ENCODE measurements around the gene HSPG2.
A peak's percentile ranks its signal among the peaks of the same experiment; 100 is the strongest.

The HSPG2 gene

DNA sequence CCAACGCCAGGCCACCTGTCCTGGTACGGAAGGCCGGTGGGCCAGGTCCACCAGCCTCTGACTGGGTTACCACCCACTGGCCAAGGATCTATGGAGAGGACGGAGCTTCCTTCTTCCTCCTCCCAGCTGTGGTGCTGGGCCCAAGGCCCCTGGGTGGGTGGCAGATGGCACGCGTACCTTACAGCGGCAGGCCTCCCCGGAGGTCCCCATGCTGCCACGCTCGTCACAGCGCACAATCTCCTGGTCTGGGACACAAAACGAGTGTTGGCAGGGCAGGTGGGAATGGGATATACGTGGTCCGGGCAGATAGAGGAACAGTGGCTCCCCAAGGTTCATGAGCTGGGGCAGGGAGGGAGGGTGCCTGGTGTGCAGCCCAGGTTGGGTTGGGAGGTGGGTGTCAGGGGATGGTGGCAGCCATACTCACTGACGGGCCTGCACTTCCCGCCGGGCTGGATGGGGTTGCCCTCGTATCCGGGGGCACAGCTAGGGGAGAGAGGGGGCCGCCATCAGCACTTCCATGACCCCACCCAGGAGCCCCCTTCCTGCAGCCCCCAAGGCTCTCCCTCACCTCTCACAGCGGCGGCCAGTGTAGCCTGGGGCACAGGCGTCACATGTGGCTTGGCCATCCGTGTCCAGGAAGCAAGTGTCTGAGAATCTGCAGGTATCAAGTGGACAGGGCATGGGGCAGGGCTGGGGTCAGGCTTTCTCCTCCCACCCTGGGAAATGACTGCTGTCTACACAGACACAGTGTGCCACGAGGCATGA is 58.9 kb downstream of the HSPG2 start:
- DNase-seq = no peak

GRCh38 chr1:21876267-21876666 is 60.8 kb downstream of the HSPG2 start:
- DNase-seq = no peak

DNA sequence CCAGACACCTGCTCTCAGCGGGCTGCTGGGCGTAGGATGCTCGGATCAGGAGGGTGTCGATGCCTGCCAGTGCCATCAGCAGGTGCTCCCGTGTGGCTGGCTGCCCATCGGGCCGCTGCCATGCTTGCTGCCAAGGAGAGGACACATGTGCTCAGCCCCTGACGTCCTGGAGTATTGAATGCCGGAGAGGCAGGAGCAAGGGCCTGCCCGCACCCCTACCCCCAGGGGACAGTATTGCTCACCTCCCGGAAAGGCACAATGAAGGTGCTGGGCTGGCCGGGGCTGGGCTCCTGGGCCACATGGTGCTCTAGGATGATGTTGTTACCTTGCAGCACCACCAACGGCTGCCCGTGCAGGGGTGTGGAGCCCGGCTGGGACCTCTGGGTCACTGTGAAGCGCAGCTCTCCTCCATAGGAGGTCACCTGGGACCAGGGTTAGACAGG is 61.5 kb downstream of the HSPG2 start:
- no peak for DNase-seq

- DNase-seq = no peak
These were observed 62.1 kb downstream of the HSPG2 start for GRCh38 chr1:21874778-21875547.

GRCh38 chr1:21874328-21874727 is 62.8 kb downstream of the HSPG2 start:
- DNase-seq = no peak

- no peak for DNase-seq
These were observed 63.3 kb downstream of the HSPG2 start for GRCh38 chr1:21873761-21874160.

DNA sequence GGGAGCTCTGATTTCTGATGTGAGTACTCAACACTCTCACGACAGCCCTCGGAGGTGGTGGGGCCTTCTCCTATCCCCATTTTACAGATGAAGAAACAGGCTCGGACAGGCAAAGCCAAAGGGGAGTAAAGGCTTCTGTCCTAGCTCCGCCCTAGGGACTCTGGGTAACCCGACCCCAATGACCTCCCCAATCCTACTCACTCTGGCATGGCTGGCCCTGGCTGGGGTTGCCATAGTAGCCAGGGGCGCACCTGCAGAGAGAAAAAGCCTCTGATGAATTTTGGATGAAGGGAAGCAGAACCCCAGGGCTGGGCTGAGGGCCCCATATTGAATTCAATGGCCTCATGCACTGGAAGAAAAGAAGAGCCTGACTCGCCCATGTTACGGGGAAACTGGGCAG is 63.9 kb downstream of the HSPG2 start:
- no peak for DNase-seq

DNA sequence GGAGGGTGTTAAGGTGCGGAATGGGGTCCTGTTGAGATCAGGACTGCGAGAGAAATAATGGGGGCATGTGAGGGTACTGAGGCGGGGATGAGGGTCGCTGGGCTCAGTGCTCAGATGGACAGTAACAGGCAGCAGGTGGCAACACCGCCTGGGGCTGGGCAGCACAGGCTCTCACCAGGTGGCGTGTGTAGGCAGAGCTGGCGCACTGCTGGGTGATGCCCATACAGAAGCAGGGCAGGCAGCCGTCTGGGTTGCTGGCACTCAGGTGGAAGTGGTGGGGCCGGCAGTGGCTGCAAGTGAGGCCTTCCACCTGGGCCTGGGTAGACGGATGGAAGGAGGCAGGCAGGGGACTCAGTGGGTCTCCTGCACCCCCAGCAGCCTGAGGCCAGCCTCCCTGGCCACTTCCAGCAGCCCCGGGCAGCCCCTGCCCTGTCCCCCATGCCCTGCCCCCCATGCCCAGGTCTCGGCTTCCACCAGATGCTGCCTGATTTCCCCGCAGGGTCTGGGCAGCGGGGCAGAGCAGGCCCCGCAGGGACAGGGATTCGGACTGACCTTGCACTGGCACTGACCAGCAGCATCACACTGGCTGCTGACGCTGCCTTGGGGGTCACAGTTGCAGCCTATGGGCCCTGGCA is 64.5 kb downstream of the HSPG2 start:
- no peak for DNase-seq

DNA sequence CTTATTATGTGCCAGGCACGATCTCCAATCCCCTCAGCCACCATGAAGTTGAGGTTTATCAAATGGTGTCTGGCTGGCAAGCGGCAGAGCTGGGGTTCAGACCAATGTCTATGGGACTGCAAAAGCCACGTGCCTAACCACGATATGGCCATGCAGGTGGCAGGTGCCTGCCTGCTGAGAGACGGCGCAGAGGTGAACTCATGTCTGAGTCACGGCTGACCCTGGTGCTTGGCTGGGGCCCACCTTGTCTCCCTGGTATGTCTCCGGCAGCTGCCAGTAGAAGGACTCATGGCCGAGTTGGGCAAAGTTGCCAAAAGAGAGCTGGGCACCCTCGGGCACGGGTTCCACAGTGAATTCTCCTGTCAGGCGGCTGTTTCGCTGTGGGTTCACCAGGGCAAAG is 65.2 kb downstream of the HSPG2 start:
- no peak for DNase-seq

DNA sequence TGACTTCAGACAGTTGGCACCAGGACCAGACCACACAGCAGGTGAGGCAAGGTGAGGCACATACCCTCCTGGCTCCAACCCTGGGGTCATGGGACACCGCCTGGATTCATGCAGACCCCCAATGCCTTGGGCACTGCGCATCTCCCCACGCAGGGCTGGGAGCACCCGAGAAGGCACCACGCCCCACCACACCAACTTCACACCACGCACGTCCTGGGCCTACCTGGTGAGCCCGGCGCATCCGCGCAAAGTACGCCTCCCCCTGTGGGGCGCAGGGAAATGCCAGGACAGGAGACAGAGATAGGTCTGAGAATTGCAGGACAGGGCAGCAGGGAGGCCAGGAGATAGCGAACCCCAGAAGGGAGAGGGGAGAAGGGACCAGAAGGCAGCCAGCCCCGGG is 66.5 kb downstream of the HSPG2 start:
- no peak for DNase-seq

GRCh38 chr1:21869620-21870121 is 67.4 kb downstream of the HSPG2 start:
- no peak for DNase-seq

GRCh38 chr1:21868941-21869454 is 68.1 kb downstream of the HSPG2 start:
- DNase-seq = no peak

- DNase-seq = no peak
These were observed 68.6 kb downstream of the HSPG2 start for GRCh38 chr1:21868482-21868881.

GRCh38 chr1:21867451-21867996 is 69.6 kb downstream of the HSPG2 start:
- DNase-seq = no peak

GRCh38 chr1:21866707-21867043 is 70.4 kb downstream of the HSPG2 start:
- DNase-seq = no peak

DNA sequence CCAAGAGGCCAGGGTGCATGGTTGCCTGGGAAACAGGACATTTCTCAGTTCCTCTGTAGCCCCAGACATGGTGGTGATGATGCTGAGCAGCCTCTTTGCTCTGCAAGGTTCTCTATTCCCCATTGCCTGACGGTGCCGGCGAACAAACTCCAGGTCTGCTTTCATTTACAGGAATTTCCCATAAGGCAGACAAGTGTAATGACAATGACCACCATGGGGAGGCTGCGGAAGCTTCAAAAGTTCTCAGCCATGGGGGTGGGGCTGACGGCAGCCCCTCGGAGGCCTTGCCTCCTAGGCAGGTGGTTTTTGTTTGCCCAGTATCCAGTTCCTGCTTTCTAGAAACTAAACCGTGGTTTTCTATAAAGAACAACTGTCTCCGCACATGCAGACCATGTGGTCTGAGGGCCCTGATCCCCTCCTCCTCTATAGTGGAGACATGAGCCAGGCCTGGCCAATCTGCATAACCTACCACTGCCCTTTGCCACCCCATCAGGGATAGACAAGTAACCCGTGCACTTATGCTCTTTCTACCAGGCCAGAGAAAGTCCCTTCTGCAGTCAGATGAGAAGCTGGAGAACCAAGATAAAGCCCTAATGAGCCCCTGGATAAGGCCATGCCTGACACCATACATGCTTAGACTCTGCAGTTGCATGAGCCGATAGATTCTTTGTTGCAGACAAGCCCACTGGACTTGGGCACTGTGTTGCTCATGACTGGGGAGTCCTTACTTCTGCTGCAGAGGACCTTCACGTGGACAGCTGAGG is 71.0 kb downstream of the HSPG2 start:
- DNase-seq = peak in 2 of 3 donors; percentile 17 to 19

- DNase-seq = no peak
These were observed 71.5 kb downstream of the HSPG2 start for GRCh38 chr1:21865609-21865942.

DNA sequence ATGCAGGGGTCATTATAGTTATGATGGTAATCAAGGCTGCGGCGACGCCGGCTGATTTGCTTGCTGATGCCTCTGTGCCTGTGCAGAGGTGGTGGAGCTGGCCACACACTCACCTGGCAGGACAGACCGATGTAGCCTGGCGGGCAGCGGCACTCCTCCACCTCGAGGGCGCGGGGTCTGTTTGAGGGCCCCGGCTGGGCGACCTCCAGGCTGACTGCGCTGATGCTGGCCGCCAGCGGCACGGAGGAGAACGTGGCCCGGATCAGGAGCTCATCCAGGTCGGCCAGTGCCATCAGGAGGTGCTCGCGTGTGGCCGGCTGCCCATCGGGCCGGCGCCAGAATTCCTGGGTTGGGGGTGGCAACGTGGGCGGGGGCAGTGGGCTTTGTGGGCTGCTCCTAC is 72.4 kb downstream of the HSPG2 start:
- no peak for DNase-seq

- DNase-seq = no peak
These were observed 73.1 kb downstream of the HSPG2 start for GRCh38 chr1:21863981-21864380.

GRCh38 chr1:21861602-21862429 is 75.3 kb downstream of the HSPG2 start:
- no peak for DNase-seq

DNA sequence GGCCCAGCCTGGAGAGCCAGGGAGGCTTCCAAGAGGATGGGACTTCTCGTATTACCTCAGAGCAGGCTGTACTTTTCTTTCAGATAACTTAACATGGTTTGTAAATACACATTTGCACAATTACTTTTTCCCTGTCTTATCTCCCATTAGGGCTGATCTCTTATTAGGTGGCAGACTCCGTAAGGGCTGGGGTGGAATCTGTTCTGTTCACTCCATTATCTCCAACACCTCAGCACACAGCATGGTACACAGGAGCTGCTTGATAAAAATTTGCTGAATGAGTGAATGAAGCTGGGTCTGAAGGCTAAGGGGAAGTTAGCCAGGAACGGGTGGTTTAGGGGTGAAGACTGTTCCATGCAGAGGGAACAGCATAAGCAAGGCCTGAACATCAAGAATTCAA is 76.1 kb downstream of the HSPG2 start:
- no peak for DNase-seq
